NCI-H2196 (cell line): Measurements from ENCODE around the gene TMEM147.

ENCODE experiments used
- DNase-seq: peaks from one replicate; lab custom pipeline; 2025; ENCODE audit not compliant: unreplicated experiment; lab: John Stamatoyannopoulos, UW

TMEM147 gene, protein sequence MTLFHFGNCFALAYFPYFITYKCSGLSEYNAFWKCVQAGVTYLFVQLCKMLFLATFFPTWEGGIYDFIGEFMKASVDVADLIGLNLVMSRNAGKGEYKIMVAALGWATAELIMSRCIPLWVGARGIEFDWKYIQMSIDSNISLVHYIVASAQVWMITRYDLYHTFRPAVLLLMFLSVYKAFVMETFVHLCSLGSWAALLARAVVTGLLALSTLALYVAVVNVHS

DNA sequence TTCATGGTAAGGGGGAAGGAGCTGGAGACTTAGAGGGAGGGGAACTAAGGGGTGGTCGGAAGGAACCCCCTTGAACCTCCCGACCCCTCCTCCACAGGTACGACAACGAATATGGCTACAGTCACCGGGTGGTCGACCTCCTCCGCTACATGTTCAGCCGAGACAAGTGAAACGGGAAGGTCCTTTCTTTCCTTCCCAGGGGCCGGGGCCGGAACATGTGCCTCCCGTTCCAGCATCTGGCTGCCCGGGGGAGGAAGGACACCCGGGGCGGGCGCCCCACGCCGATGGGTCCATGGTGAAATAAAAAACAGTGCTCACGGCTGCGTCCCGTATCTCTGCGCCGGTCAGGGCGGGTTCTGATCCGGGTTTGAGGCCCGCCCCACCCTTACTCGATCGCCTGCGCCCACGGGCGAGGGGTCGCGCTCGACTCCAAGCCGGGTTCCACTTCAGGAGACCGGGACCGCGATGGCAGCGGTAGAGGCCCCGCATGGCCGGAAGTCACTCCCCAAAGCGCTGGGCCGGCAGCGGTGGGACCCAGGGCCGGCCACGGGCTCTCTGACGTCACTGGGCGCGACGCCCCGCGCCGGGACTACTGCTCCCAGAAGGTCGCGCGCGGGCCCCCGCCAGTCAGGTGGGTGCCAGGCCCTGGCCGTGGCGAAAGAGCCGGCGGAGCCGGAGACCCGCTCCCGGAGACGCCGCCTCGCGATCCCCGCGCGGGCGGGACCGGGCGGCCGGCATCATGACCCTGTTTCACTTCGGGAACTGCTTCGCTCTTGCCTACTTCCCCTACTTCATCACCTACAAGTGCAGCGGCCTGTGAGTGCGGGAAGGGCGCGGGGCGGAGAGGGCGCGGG lies at the start of gene TMEM147:
TSS of gene TMEM147 (plus strand) at position 626 of the 854 bp plus-strand sequence. CDS start at position 740, 114 bp downstream.
- peak; percentile 89 for DNase-seq

DNA sequence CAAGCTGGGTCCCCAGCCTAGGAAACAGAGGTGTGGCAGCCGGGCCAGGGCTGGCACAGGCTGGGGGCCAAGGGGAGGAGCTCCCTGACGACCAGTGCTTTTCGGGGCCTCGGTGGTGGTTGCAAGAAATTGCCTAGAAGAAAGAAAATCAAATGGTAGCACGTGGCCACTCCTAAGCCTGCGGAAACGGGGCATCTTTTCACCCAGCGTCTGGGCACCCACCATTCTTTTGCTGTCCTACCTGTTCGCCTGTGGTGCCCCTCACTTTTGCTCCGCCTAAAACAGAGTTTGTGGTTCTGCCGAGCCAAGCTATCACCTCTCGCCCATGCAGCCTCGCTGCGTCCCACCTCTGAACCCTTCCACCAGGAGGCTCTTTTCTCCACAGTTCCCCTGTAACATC lies 48.0 kb upstream of the TMEM147 start:
- DNase-seq: no peak

DNA sequence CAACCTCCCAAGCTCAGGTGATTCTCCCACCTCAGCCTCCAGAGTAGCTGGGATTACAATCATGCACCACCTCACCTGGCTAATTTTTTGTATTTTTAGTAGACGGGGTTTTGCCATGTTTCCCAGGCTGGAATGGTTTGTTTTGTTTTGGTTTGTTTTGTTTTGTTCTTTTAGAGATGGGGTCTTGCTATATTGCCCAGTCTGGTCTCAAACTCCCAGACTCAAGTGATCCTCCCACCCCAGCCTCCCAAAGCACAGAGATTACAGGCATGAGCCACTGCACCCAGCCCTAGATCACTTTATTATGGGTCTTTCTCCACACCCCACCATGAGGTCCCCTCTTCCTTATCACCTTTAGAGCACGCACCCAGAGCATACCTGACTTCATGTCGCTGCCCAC lies 47.2 kb upstream of the TMEM147 start:
- DNase-seq: no peak

DNA sequence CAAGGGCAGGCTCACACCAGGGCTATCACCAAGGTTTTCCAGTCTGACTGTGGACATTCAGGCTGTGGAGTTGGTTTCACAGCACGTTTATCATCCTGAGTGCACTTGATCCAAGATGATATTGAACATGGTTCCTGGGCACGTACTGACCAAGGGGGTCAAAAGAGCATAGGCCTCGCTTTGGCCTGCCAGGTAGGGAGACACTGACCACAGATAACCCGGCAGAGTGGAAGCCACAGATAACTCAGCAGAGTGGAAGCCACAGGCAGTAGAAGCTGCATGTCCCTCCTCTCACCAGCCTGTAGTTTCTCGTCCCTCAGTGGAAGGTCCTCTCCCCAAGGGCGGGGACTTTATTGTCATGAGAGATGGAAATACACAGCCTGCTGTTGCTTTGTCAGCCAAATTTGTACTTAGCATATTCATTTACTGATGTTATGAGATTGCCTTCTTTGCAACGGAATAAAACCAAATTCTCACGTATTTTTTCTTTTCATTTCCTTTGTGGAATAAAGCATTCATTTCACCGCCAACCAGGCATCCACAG lies 46.4 kb upstream of the TMEM147 start:
- DNase-seq: no peak

DNA sequence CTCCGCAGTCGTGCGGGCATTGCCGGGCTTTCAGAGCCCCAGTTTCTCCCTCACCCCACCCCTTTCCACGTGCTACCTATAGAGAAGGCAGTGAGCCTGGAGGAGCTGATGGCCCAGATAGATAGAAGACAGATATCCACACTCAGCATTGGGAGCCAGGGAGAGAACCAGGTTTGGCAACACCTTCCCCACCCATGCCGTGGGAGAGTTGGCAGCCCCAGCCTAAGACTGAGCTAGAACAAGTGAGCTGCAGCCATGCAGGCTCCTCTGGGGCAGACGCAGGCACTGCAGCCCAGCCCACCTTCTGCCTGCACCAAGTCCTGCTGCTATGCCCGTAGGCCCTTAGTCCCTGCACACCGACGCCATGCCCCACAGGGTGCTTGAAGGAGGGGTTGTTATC lies 44.8 kb upstream of the TMEM147 start:
- no peak for DNase-seq

DNA sequence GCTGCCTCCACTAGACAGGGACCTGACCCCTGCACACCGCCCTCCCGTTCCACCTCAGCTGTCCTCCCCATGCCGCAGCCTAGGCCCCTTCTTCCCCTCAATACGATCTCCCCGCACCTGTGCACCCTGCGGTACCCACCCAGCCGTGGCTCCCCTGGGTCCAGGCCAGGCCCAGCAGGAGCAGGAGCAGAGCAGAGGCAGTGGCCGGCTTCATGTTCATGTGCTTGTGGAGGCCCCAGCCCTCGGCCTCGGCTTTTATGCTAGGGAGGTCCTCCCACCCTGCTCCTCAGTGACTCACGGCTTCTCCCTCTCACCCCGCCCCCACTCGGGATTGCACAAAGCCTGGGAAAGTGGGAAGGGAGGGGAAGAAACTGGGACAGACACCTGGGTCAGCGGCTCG lies 43.7 kb upstream of the TMEM147 start:
- no peak for DNase-seq

DNA sequence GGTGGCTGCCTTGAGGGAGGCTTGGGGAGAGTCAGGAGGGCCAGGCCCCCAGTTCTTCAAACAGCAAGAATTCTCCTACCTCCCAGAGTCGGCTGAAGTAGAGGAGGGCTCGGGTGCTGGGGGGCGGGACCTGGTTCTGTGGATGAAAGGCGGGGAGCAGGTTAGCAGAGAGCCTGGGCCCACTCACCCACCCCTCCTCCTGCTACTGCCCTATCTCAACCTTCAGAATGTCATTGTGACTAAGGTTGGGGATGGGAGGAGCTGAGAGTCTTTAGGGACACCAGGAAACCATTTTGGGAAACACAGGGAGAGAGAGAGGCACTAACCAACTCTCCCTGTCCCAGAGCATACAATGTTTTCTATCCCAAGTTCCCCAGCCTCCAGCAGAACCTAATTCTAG lies 42.7 kb upstream of the TMEM147 start:
- DNase-seq: no peak

DNA sequence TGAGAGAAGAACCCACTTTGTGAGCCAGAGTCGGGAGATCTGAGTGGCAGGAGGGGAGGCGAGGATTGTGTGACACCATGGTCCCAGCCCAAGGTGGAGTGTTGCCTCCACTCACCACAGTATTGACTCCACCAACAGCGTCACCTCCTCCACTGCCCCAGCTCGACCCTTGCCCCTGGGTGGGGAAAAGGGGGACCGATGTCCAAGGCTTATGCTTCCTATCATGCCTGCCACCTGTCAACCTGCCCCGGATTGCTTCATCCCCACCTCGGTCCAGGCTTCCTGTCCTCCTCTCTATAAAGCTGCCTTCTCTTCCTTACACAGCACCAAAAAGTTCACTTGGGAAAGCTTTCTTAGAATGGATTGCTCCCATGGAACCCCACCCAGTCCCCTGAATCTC lies 39.4 kb upstream of the TMEM147 start:
- DNase-seq: no peak

DNA sequence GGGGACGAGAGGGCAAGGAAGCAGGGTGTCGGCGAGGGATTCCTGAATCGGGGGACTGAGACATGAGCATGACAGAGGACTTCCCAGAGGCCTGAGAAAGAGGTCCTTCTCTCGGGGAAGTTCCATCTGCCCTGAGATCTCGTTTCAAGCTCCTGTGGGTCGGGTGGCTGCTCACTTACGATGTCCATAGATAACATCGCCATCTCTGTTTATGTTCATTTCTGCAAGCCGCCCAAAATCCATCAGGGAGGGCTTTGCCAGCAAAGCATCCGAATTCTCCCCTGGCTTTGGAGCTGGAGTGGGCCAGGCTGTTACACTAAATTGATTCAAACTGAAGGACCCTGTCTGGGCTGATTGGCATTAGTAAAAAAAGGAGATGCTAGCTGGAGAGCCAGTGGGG lies 37.9 kb upstream of the TMEM147 start:
- no peak for DNase-seq

DNA sequence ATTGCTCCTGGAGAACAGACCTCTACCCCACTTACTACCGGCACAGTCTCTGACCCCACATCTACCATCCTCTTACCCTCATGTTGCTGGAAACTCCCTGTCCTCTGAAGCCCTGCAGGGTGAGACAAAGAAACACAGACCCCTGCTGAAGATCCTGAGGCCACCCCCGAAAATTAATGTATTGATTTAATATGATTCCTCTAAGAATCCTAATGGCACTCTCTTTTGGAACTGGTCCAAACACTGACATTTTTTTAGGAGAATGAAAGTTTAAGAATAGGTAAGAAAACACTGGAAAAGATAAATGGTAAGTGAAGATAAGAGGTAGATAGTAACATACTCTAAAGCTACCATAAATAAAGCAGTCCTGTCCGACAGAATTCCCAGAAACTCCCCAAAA lies 37.3 kb upstream of the TMEM147 start:
- DNase-seq: no peak

DNA sequence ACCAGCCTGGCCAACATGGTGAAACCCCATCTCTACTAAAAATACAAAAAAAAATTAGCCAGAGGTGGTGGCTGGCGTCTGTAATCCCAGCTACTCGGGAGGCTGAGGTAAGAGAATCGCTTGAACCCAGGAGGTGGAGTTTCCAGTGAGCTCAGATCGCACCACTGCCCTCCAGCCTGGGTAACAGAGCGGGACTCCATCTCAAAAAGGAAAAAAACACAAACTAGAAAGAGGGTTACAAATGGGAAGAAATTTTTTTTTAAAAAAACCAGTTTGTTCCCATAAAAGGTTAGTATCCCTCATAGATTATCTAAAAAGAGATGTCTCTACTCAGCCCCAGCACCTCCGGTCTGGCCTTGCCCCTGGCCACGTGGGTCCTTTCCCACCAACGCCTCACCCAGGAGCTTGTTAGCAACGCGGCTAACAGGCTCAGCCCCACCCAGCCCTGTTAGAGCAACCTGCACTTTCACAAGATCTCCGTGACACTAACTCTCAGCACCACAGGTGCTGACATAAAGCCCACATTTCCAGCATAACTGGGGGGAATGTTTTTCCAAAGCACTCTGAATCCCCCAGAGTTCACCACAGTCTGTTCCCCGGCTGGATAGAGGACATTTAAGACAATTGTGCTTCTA lies 36.3 kb upstream of the TMEM147 start:
- no peak for DNase-seq

DNA sequence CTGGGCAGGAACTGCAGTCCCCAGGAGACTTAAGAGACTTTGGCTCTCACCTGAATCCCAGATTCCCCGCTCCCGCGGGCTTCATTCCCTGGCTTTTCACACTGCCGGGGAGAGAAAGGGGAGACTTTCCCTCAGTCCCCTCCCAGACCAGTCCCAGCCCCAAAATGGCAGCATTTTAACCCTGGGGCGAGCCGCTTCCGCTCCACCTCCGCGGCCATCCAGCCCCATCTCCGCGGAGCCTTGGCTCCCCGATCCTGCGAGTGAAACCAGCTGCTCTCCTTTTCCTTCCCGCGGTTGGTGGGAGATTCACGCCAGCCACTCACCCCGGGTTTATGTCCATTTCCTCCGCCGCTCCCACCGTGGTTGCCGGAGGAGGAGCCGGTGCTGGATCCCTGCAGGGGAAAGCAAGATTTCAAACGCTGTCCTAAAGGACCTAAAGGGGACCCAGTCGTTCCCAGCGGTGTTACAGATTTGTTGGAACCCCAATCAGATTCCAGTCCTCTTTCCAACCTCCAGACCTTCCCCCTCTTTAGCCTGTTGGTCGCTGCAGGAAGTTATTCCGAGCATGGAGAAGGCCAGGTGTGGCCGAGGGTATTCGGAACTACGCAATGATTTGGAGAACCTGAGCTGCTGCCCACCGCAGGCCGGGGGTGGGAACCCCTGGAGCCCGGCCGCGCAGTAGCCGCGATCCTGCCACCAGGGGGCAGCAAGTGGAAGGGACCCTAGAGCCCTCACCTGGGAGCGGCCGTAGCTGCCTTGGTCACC lies 35.4 kb upstream of the TMEM147 start:
- peak; percentile 82 for DNase-seq

DNA sequence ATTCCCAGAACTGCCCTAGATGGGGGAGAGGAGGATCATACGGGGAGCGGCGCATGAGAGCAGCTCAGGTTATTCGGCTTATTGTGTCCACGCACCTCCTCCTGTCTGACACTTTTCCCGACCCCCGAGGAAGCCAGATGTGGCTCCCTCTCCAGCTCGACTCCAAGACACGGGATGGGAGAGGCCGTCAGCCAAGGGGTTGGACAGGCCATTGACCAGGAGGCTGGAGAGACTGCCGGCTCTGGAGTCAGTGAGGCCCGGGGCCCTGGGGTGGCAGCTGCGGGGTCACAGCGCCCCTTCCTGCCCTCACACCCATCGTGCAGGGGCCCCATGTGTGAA lies 34.8 kb upstream of the TMEM147 start:
- DNase-seq: no peak

DNA sequence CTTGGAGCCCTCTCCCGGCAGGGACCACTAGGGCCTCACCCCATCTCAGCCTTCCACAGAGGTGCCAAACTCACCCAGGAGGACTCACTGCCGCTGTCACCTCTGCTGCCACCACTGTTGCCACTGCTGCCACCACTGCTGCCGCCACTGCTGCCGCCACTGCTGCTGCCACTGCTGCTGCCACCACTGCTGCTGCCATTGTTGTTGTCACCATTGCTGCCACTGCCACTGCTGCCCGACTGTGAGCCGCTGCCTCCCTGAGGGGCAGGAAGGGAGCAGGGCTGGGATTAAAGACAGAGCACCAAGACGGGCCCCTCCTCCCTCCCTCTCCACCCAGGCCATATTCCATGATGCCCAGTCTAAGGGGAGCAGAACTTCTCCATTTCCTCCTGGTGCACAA lies 34.1 kb upstream of the TMEM147 start:
- no peak for DNase-seq

DNA sequence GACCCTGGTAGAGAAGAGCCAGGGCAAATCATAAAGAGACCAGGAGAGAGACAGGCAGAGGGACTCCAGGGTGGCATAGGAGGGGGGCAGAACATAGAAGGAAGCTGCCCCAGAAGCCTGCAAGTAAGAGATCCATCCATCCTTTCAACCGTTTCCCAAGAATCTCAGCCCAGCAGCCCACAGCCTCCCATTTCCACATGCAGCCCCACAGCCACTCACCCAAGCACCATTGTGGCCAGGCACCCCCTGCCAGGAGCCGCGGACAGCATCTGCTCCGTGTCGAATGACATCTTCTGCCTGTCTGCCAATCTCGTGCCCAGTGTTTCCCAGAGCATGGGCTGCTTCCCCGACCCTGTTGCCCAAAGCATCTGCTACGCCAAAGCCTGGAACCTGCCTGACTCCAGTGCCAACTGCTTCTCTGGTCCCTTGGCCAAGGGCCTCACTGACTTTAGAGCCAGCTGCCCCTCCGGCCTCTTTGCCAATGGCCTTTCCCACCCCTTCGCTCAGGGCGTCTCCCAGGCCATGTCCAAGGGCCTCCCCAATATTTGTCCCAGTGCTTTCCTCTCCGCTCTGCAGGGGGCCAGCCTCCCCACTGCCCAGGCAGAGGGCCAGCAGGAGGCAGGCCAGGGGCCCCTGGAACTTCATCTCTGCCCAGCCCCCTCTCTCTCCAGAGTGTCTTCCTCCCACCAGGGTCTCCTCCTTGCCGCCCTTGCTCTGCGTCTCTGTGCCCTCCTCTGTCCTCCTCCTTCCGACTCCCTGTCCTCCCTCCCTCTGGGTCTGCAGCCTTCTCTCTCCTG lies 32.4 kb upstream of the TMEM147 start:
- DNase-seq: no peak

DNA sequence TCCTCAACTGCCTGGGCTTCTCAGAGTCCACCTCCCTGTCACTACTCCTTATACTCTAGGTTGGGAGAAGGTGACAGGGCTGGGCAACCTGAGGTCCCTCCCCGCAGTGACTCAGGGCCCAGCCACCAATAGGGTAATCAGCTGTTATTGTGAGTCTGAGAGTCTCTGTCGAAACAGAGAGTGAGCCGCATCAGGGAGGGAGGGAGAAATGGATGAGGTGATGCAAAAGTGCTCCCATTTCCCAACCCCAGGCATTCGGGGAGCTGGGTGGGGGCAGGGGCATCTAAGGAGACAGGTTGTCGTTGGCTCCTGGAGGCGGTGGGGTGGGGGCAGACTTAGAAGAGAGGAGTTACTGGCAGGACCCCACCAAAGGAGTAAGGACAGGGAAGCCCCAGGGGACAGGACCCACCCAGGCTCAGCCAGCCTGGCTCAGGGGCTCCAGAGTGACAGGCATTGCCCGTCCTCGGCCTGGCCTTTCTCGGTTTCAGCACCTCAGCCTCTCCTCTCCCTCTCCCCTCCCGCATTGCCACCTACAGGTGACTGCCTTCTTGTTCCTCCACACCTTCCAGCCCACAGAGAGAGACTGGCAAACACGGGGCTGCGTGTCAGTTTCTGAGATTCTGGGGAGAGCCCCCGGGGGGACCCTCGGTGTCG lies 31.7 kb upstream of the TMEM147 start, which contains the start of gene DMKN:
TSS of gene DMKN (minus strand) at position 22 of the 654 bp plus-strand sequence. CDS start 174 bp downstream, outside the sequence.
- no peak for DNase-seq

DNA sequence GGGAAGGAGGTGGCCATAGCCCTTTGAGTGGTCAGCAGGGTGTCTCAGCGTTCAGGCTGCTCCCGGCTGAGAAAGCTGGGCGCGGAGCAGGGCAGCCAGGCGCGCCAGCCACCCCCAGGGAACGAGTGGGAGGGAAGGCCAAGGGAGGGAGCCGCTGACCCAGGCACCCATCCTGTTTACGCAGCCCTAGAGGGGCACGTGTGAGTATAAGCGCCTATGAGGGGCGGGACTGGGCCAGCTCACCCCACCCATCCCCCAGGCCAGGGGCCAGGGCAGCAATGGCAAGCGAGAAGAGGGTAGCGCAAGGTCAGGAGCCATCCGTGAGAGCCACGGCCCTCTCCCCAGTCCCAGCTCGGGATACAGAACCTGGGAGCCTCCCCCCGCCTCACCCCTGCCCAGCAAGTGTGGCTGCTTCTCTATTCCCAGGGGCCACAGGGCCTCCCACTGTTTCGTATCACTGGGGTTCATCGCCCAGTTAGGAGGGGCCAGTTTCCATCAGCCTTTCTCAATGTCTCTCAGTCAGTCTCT lies 31.1 kb upstream of the TMEM147 start:
- DNase-seq: no peak

DNA sequence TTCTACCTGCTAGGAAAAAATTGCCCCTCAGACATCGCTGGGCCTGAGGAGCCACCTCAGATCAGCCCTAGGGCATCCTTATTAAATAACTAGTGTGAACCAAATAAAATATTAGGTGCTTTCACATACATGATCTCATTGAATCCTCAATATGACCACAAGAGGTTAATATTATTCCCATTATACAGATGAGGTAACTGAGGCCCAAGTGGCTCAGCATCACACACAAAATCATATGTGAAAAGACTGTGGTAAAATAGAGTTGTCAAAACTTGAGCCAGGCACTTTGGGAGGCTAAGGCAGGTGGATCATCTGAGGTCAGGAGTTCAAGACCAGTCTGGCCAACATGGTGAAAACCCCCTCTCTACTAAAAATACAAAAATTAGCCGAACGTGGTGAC lies 29.1 kb upstream of the TMEM147 start:
- DNase-seq: no peak

DNA sequence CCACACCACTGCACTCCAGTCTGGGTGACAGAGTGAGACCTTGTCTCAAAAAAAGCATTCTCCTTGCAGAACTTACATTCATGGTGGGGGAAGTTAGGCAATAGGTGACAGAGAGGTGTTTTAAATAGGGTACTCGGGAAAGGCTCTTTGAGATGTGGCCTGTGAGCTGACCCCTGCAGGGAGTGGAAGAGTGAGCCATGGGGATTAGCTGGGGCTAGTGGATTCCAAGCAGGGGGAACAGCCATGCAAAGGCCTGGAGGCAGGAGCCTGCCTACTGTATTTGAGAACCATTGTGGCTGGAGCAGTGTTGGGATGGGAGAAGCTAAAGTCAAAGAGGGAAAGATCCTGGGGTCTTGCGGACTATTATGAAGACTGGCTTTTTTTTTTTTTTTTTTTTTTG lies 28.1 kb upstream of the TMEM147 start:
- no peak for DNase-seq

DNA sequence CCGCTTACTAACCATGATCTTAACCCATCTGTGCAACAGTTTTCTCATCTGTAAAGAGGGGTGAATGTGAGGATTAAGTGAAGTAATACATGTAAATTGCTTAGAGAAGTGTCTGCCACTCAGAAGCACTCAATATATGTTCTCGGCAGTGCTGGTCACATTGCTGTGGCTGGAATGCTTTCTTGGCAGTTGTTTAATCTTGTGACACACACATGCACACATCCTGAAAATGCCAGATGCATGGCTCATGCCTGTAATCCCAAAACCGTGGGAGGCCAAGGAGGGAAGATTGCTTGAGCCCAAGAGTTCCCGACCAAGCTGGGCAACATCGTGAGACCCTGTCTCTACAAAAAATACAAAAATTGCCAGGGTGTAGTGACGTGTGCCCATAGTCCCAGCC lies 27.1 kb upstream of the TMEM147 start:
- DNase-seq: no peak
